Ovary (tissue), 9 donors: Measurements from ENCODE around the gene LDHAL6B. TPM values are rescaled to one million over a fixed set of nuclear protein-coding genes. Genes with fewer than 3 reads are reported as not detected.
A peak's percentile ranks its signal among the peaks of the same experiment; 100 is the strongest.

Source experiments
- DNase-seq, 5 donors: peaks; one replicate each; pipeline ENCODE4 v3.0.0-alpha.2; 2019 to 2020
- H3K27ac ChIP-seq, 2 donors: fragments of 200-600 bp; one replicate each; pipeline versions ENCODE4 v1.5.1 to v1.8.0; 2019 to 2022
- H3K27me3 ChIP-seq: fragments of 200-600 bp; one replicate; pipeline ENCODE4 v1.8.0; 2022
- H3K36me3 ChIP-seq: fragments of 200-600 bp; sonication (generic); one replicate; pipeline ENCODE4 v1.5.1; 2019
- H3K4me1 ChIP-seq: one replicate; pipeline ENCODE4 v1.8.1; 2013; ENCODE audit warnings: mild to moderate bottlenecking, moderate library complexity; ENCODE audit not compliant: insufficient read depth
- H3K4me3 ChIP-seq: fragments of 200-600 bp; sonication (generic); one replicate; pipeline ENCODE4 v1.5.1; 2017
- H3K9me3 ChIP-seq, 2 donors: fragments of 200-600 bp in 1 of 2; sonication (generic) in 1 of 2; one replicate each; pipeline versions ENCODE4 v1.5.1 to v1.8.1; 2013 to 2019; ENCODE audit warnings: mild to moderate bottlenecking in 1 of 2, moderate library complexity in 1 of 2
- EP300 ChIP-seq: sonication (generic); formaldehyde crosslinking; IDR thresholded peaks from one replicate; pipeline ENCODE4 v1.6.1; 2017; ENCODE audit warnings: antibody characterized with exemption
- POLR2A ChIP-seq: fragments of 450-650 bp; IDR thresholded peaks from one replicate; pipeline ENCODE4 v1.6.1; 2017; ENCODE audit warnings: antibody characterized with exemption, mild to moderate bottlenecking, moderate library complexity
- WGBS, 3 donors: extraction: QIAGEN DNeasy Blood & Tissue Kit in 1 of 3; methylation state at CpG; one replicate each; pipeline versions ENCODE4 v1.1.5 to v1.1.7; 2013 to 2017; 5-methylcytosine and 5-hydroxymethylcytosine counted together
- intact Hi-C, 4 donors: fragments of 100-400 bp; cut with DNase I; formaldehyde crosslinking; loops; one replicate each; pipeline versions ENCODE4 v1.11.0 to v1.15.1; 2022 to 2023
- polyA plus RNA-seq, 2 donors: library from polyadenylated mRNA; stranded (reverse); fragments of 200-250 nt in 1 of 2; fragments of 350-450 nt in 1 of 2; fragmentation: Illumina TruSeq in 1 of 2; extraction: RNeasy Lipid Tissue Mini Kit (QIAGEN cat#74804) in 1 of 2; gene quantifications; one replicate each; pipeline ENCODE4 v1.2.3, GENCODE V29; 2013 to 2014
- total RNA-seq, 7 donors: library from RNA; depleted of rRNA in 2 of 7; stranded (reverse); fragments of >200 nt in 2 of 7; fragmentation: NEBNext Ultra II Directional in 3 of 7; extraction: Animal tissue kit (Norgen Biotek cat#: 25700) in 3 of 7; gene quantifications; one replicate each; pipeline versions ENCODE4 v1.1.0 to v1.2.4, GENCODE V29; 2016 to 2023
- TF ChIP-seq, protein P1 (sequence below), 3 donors: fragments of 450-650 bp in 2 of 3; fragments of 200-600 bp in 1 of 3; IDR thresholded peaks; one replicate each; pipeline versions ENCODE4 v1.5.1 to v1.8.0; 2016 to 2022; ENCODE audit warnings: antibody characterized with exemption in 3 of 3, mild to moderate bottlenecking in 1 of 3
- donor health status: DM: no; HTN: no; CAD: no; lungs with moderate emphysema.
- donor health status: DM: no; HTN: no; CAD: no.
- donor health status: Bipolar disorder and iron deficiency.
- donor health status: DM: yes; HTN: yes; CAD: no.
- donor health status: DM: no; HTN: no; CAD: no.
- donor health status: DM: yes; HTN: yes; CAD: no.

LDHAL6B gene
- total and polyA plus RNA-seq, 9 donors, result not detected

DNA sequence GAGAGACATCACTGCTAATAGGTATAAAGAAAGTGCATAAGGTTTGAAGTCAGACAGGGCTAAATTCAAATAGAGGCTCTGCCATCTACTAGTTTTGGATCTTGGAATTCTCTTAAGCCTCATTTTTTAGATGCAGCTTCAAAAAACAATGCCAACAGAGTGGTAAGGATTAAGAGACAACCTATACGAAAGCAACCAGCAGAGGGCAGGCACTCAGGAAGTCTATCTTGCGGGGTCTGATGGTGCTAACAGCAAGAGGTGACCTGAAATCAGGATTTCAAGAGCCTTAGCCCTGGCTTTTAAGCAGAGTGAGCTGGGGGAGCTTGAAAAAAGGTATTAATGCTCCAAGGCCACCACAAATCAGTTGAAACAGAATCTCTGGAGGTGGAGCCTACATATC is 40.7 kb downstream of the LDHAL6B start:
- H3K4me1 ChIP-seq, result no peaks in the 10 kb centered on the region
- DNase-seq, result peak in 1 of 5 donors; percentile 30
- TF ChIP-seq POLR2A, result no peak
- TF ChIP-seq, protein P1, sequence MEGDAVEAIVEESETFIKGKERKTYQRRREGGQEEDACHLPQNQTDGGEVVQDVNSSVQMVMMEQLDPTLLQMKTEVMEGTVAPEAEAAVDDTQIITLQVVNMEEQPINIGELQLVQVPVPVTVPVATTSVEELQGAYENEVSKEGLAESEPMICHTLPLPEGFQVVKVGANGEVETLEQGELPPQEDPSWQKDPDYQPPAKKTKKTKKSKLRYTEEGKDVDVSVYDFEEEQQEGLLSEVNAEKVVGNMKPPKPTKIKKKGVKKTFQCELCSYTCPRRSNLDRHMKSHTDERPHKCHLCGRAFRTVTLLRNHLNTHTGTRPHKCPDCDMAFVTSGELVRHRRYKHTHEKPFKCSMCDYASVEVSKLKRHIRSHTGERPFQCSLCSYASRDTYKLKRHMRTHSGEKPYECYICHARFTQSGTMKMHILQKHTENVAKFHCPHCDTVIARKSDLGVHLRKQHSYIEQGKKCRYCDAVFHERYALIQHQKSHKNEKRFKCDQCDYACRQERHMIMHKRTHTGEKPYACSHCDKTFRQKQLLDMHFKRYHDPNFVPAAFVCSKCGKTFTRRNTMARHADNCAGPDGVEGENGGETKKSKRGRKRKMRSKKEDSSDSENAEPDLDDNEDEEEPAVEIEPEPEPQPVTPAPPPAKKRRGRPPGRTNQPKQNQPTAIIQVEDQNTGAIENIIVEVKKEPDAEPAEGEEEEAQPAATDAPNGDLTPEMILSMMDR (IDR thresholded peaks at IDR 0.05), result peak in 1 of 3 donors; percentile 9
- no peaks in the 10 kb centered on the region for H3K27me3 ChIP-seq
- no peaks in the 10 kb centered on the region for H3K36me3 ChIP-seq
- WGBS, 3 donors, result 37 to 61% (median 39%) methylated on average over 2 of the region's 2 CpGs
- H3K9me3 ChIP-seq, result no peaks in the 10 kb centered on the region
- no peak overlapping the region for H3K27ac ChIP-seq
- H3K4me3 ChIP-seq, result no peak overlapping the region
- intact Hi-C loops, result no loop called here

DNA sequence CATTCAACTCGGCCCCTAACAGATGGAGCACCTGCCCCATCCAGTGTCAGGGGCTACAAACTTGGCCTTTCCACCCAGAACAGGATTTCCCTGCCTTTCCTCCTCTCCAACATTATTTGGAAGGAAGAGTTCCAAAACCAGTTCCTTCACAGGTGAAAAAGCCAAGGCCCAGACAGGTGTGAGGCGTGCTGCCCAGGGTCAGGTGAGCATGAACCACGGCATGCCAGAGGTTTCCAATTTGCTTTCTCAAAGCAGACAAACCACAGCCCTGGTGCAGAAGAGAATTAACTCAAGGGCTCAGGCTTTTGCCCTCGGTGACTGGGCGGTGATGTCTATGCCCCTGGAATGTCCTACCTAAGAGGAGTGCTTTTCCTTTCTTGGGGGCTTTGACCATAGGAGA is 43.2 kb downstream of the LDHAL6B start:
- Histone ChIP-seq H3K9me3 (no peaks in the 10 kb centered on the region), H3K27me3 (no peaks in the 10 kb centered on the region), H3K36me3 (no peaks in the 10 kb centered on the region), H3K4me1 (no peaks in the 10 kb centered on the region), H3K4me3 (no peak overlapping the region), H3K27ac (no peak overlapping the region)
- 92 to 93% (median 93%) methylated on average over 5 of the region's 5 CpGs for WGBS, 3 donors
- intact Hi-C loops, result no loop called here
- no peak for DNase-seq
- TF ChIP-seq, protein P1 (IDR thresholded peaks at IDR 0.05), result no peak
- TF ChIP-seq EP300 (no peak), POLR2A (no peak)

DNA sequence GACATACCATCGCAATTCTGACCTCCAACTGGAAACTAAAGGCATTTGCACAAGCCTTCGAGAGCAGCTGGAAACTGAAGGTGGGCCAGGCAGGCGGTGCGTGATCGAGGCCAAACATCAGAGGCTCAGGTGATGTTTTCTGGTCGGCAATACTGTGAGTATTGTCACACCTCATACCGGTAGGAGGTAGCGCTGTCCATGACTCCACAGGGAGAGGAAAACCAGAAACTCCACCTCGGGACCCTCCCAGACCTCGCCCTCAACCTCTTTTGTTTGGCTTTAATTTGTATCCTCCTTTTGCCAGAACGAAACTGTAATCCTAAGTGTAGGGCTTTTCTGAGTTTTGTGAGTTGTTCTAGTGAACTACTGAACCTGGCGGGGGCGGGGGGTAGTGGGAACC is 43.6 kb downstream of the LDHAL6B start:
- intact Hi-C loops, result no loop called here
- 92 to 95% (median 94%) methylated on average over 13 of the region's 13 CpGs for WGBS, 3 donors
- no peak for DNase-seq
- H3K9me3 ChIP-seq, result no peaks in the 10 kb centered on the region
- no peaks in the 10 kb centered on the region for H3K36me3 ChIP-seq
- no peaks in the 10 kb centered on the region for H3K27me3 ChIP-seq
- H3K4me1 ChIP-seq, result no peaks in the 10 kb centered on the region
- no peak overlapping the region for H3K27ac ChIP-seq
- TF ChIP-seq POLR2A (no peak), EP300 (no peak)
- TF ChIP-seq, protein P1 (IDR thresholded peaks at IDR 0.05), result no peak
- H3K4me3 ChIP-seq, result no peak overlapping the region

DNA sequence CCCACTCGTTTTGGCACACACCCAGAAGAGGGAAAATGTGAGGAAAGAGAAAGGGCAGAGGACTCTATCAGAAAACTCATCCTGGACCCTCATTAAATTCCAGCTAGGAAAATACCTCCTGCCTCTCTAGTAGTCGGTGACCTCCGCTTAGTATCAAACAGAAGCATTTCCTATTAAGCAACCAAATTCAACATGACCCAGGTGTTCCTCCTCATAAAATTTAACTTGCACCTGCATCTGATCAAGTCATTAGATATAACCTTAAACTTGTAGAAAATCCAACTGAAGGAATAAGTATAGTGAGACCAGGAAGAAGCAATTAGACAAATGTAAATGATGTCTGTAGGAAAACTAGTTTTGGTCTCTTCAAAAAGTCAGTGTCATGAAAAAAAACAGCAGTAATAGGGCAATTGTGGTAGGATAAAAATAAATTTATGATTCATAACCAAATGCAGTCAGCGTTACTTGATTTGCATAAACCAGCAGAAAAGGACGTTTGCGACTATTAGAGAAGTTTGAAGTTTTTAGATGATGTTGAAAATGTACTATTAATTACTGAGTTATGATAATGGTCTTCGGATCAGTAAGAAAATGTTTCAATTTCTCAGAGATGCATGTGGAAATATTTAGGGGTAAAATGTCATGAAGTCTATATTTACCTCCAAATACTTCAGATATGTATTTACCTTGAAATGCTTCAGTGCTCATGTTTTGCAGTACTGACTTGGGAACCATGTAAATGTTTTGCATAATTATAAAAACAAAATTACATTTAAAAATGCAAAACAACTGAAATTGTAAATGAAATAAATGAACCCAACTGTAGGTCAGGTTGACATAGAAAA is 44.6 kb downstream of the LDHAL6B start:
- WGBS, 3 donors, result 31 to 52% (median 42%) methylated on average over 7 of the region's 7 CpGs

More for the DNA sequence above, 44.6 kb downstream of the LDHAL6B start:
- no peak for TF ChIP-seq POLR2A
- TF ChIP-seq EP300, result no peak
- TF ChIP-seq, protein P1 (IDR thresholded peaks at IDR 0.05), result no peak
- no peak overlapping the region for H3K4me3 ChIP-seq
- no peaks in the 10 kb centered on the region for H3K9me3 ChIP-seq
- intact Hi-C loops, result no loop called here
- no peaks in the 10 kb centered on the region for H3K4me1 ChIP-seq
- no peaks in the 10 kb centered on the region for H3K36me3 ChIP-seq
- H3K27me3 ChIP-seq, result no peaks in the 10 kb centered on the region
- no peak overlapping the region for H3K27ac ChIP-seq
- no peak for DNase-seq
